ENCODE measurements around the gene INSL6.

DNA sequence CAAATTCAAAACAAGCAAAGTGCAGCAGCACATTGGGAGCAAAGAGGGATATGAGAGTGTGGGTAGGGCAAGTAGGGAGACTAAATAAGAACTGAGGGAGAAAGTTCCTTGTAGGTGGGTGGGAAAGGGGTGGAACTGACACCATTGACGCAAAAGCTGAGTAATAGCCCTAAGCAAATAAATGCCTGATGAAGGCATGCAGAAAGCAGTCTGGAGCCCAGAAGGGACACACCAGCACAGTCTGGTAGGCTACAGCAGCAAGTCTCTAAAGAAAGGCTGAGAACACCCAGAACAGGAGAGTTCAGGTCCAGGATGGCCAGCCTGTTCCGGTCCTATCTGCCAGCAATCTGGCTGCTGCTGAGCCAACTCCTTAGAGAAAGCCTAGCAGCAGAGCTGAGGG is 45.8 kb upstream of the INSL6 start, which contains the start of gene INSL4:
- no peak for TF ChIP-seq NRF1 (IDR thresholded peaks at IDR 0.05; ENCODE audit: low read depth, low read length)
- TF ChIP-seq, protein P1, sequence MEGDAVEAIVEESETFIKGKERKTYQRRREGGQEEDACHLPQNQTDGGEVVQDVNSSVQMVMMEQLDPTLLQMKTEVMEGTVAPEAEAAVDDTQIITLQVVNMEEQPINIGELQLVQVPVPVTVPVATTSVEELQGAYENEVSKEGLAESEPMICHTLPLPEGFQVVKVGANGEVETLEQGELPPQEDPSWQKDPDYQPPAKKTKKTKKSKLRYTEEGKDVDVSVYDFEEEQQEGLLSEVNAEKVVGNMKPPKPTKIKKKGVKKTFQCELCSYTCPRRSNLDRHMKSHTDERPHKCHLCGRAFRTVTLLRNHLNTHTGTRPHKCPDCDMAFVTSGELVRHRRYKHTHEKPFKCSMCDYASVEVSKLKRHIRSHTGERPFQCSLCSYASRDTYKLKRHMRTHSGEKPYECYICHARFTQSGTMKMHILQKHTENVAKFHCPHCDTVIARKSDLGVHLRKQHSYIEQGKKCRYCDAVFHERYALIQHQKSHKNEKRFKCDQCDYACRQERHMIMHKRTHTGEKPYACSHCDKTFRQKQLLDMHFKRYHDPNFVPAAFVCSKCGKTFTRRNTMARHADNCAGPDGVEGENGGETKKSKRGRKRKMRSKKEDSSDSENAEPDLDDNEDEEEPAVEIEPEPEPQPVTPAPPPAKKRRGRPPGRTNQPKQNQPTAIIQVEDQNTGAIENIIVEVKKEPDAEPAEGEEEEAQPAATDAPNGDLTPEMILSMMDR (IDR thresholded peaks at IDR 0.05) = no peak
- TF ChIP-seq, protein P2, sequence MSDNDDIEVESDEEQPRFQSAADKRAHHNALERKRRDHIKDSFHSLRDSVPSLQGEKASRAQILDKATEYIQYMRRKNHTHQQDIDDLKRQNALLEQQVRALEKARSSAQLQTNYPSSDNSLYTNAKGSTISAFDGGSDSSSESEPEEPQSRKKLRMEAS (IDR thresholded peaks at IDR 0.05; ENCODE audit: low read depth) = no peak
- no peak for TF ChIP-seq EP300 (IDR thresholded peaks at IDR 0.05; ENCODE audit: borderline replicate concordance in 1 of 2, low read depth in 1 of 2, low read length in 1 of 2)
- no peak for TF ChIP-seq TAF1 (IDR thresholded peaks at IDR 0.05; ENCODE audit: borderline replicate concordance, low read depth, low read length)
- TF ChIP-seq POLR2AphosphoS5 (IDR thresholded peaks at IDR 0.05; ENCODE audit: low read depth, low read length) = no peak
- no peak for TF ChIP-seq RFX5 (IDR thresholded peaks at IDR 0.05; ENCODE audit: low read length)
- TF ChIP-seq, protein P3, sequence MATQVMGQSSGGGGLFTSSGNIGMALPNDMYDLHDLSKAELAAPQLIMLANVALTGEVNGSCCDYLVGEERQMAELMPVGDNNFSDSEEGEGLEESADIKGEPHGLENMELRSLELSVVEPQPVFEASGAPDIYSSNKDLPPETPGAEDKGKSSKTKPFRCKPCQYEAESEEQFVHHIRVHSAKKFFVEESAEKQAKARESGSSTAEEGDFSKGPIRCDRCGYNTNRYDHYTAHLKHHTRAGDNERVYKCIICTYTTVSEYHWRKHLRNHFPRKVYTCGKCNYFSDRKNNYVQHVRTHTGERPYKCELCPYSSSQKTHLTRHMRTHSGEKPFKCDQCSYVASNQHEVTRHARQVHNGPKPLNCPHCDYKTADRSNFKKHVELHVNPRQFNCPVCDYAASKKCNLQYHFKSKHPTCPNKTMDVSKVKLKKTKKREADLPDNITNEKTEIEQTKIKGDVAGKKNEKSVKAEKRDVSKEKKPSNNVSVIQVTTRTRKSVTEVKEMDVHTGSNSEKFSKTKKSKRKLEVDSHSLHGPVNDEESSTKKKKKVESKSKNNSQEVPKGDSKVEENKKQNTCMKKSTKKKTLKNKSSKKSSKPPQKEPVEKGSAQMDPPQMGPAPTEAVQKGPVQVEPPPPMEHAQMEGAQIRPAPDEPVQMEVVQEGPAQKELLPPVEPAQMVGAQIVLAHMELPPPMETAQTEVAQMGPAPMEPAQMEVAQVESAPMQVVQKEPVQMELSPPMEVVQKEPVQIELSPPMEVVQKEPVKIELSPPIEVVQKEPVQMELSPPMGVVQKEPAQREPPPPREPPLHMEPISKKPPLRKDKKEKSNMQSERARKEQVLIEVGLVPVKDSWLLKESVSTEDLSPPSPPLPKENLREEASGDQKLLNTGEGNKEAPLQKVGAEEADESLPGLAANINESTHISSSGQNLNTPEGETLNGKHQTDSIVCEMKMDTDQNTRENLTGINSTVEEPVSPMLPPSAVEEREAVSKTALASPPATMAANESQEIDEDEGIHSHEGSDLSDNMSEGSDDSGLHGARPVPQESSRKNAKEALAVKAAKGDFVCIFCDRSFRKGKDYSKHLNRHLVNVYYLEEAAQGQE (IDR thresholded peaks at IDR 0.05; ENCODE audit: low read depth, low read length) = no peak
- TF ChIP-seq GATA2 (CRISPR knock-in tag; IDR thresholded peaks at IDR 0.05) = no peak
- TF ChIP-seq, protein P4, sequence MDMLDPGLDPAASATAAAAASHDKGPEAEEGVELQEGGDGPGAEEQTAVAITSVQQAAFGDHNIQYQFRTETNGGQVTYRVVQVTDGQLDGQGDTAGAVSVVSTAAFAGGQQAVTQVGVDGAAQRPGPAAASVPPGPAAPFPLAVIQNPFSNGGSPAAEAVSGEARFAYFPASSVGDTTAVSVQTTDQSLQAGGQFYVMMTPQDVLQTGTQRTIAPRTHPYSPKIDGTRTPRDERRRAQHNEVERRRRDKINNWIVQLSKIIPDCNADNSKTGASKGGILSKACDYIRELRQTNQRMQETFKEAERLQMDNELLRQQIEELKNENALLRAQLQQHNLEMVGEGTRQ (IDR thresholded peaks at IDR 0.05; ENCODE audit: borderline replicate concordance, low read depth, low read length) = no peak
- no peak for TF ChIP-seq TEAD4 (IDR thresholded peaks at IDR 0.05; ENCODE audit: borderline replicate concordance, insufficient read depth)
- TF ChIP-seq MEF2A (IDR thresholded peaks at IDR 0.05; ENCODE audit: borderline replicate concordance, low read depth) = no peak
- TF ChIP-seq, protein P5, sequence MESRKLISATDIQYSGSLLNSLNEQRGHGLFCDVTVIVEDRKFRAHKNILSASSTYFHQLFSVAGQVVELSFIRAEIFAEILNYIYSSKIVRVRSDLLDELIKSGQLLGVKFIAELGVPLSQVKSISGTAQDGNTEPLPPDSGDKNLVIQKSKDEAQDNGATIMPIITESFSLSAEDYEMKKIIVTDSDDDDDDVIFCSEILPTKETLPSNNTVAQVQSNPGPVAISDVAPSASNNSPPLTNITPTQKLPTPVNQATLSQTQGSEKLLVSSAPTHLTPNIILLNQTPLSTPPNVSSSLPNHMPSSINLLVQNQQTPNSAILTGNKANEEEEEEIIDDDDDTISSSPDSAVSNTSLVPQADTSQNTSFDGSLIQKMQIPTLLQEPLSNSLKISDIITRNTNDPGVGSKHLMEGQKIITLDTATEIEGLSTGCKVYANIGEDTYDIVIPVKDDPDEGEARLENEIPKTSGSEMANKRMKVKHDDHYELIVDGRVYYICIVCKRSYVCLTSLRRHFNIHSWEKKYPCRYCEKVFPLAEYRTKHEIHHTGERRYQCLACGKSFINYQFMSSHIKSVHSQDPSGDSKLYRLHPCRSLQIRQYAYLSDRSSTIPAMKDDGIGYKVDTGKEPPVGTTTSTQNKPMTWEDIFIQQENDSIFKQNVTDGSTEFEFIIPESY (IDR thresholded peaks at IDR 0.05; ENCODE audit: borderline replicate concordance, low read depth) = no peak
- no peak for TF ChIP-seq SMC3 (IDR thresholded peaks at IDR 0.05; ENCODE audit: low read depth, low read length)
